SK-N-SH treated with all-trans-retinoic acid at 6 μM for 48 hours (cell line): ENCODE data around the gene PDGFRB.

Experiments used
- ARNTL ChIP-seq: fragments of 450-650 bp; formaldehyde crosslinking; IDR thresholded peaks from 2 replicates; pipeline ENCODE4 v1.5.0; 2020; ENCODE audit warnings: low read depth, mild to moderate bottlenecking, moderate library complexity, borderline replicate concordance
- CSDC2 ChIP-seq: fragments of 250-450 bp; sonication (Bioruptor Pico); IDR thresholded peaks from 2 replicates; pipeline ENCODE4 v1.5.0; 2020; ENCODE audit warnings: mild to moderate bottlenecking, moderate library complexity
- ESRRG ChIP-seq: fragments of 250-450 bp; sonication (Bioruptor Pico); IDR thresholded peaks from 2 replicates; pipeline ENCODE4 v1.6.1; 2021; ENCODE audit warnings: mild to moderate bottlenecking
- GLIS3 ChIP-seq: fragments of 250-450 bp; sonication (Bioruptor Pico); IDR thresholded peaks from 2 replicates; pipeline ENCODE4 v1.5.0; 2020; ENCODE audit warnings: mild to moderate bottlenecking, moderate library complexity
- PATZ1 ChIP-seq: fragments of 250-450 bp; sonication (Bioruptor Pico); IDR thresholded peaks from 2 replicates; pipeline ENCODE4 v1.8.0; 2020; ENCODE audit warnings: mild to moderate bottlenecking, moderate library complexity, borderline replicate concordance
- POU6F1 ChIP-seq: fragments of 250-450 bp; sonication (Bioruptor Pico); IDR thresholded peaks from 2 replicates; pipeline ENCODE4 v1.8.0; 2021; ENCODE audit warnings: low read depth, mild to moderate bottlenecking, moderate library complexity, borderline replicate concordance
- SNAI2 ChIP-seq: fragments of 250-450 bp; sonication (Bioruptor Pico); IDR thresholded peaks from 2 replicates; pipeline ENCODE4 v1.5.0; 2020; ENCODE audit warnings: mild to moderate bottlenecking, moderate library complexity
- TOX ChIP-seq: fragments of 250-450 bp; sonication (Bioruptor Pico); IDR thresholded peaks from 2 replicates; pipeline ENCODE4 v1.8.0; 2021; ENCODE audit warnings: mild to moderate bottlenecking, moderate library complexity, borderline replicate concordance
- ZC3H10 ChIP-seq: fragments of 250-450 bp; sonication (Bioruptor Pico); IDR thresholded peaks from 2 replicates; pipeline ENCODE4 v1.5.1; 2021; ENCODE audit warnings: mild to moderate bottlenecking, moderate library complexity
- ZFP3 ChIP-seq: fragments of 250-450 bp; sonication (Bioruptor Pico); IDR thresholded peaks from 2 replicates; pipeline ENCODE4 v1.5.0; 2020; ENCODE audit warnings: mild to moderate bottlenecking, moderate library complexity
- ZFP30 ChIP-seq: fragments of 450-650 bp; formaldehyde crosslinking; IDR thresholded peaks from 2 replicates; pipeline ENCODE4 v1.5.0; 2022; ENCODE audit warnings: mild to moderate bottlenecking, moderate library complexity
- ZNF565 ChIP-seq: fragments of 450-650 bp; formaldehyde crosslinking; conservative IDR thresholded peaks from 2 replicates; pipeline ENCODE4 v1.5.0; 2020; ENCODE audit warnings: low read depth, mild to moderate bottlenecking, moderate library complexity
- ZNF70 ChIP-seq: fragments of 450-650 bp; formaldehyde crosslinking; IDR thresholded peaks from 2 replicates; pipeline ENCODE4 v1.5.0; 2020; ENCODE audit warnings: mild to moderate bottlenecking, moderate library complexity
- ZNF8 ChIP-seq: fragments of 450-650 bp; formaldehyde crosslinking; IDR thresholded peaks from 2 replicates; pipeline ENCODE4 v1.5.0; 2020; ENCODE audit warnings: mild to moderate bottlenecking, moderate library complexity

GRCh38 chr5:150131978-150132694 lies 23.5 kb downstream of the PDGFRB start:
- TF ChIP-seq PATZ1 (no peak), ZNF70 (CRISPR knock-in tag) (no peak), SNAI2 (CRISPR knock-in tag) (no peak), ZFP30 (no peak), POU6F1 (CRISPR knock-in tag) (no peak), ARNTL (no peak), CSDC2 (CRISPR knock-in tag) (no peak), ZFP3 (CRISPR knock-in tag) (no peak), ZNF565 (CRISPR knock-in tag) (no peak), ESRRG (CRISPR knock-in tag) (no peak), GLIS3 (CRISPR knock-in tag) (no peak), ZC3H10 (CRISPR knock-in tag) (no peak), ZNF8 (CRISPR knock-in tag) (no peak), TOX (CRISPR knock-in tag) (no peak)
